Neural progenitor cell (in vitro differentiated cells): ENCODE measurements around the gene CCL27. TPM values are rescaled to one million over a fixed set of nuclear protein-coding genes. Genes with fewer than 3 reads are reported as not detected.

ENCODE experiments used
- DNase-seq: peaks from one replicate; pipeline ENCODE4 v3.0.0-alpha.2; 2016; ENCODE audit warnings: low spot score
- H2AFZ ChIP-seq: fragments of 200-600 bp; sonication (generic); replicated peaks from 2 replicates; pipeline ENCODE4 v1.6.1; 2016; ENCODE audit warnings: antibody characterized with exemption
- H3F3A ChIP-seq: fragments of 200-600 bp; sonication (generic); 2 replicates; pipeline ENCODE4 v1.6.1; 2016; ENCODE audit warnings: antibody characterized with exemption, low read depth
- H3K27ac ChIP-seq: fragments of 200-600 bp; sonication (generic); 2 replicates; pipeline ENCODE4 v1.5.1; 2016; ENCODE audit warnings: mild to moderate bottlenecking
- H3K27me3 ChIP-seq: fragments of 200-600 bp; sonication (generic); 2 replicates; pipeline ENCODE4 v1.6.1; 2016; ENCODE audit warnings: mild to moderate bottlenecking, moderate library complexity
- H3K36me3 ChIP-seq: fragments of 200-600 bp; sonication (generic); 2 replicates; pipeline ENCODE4 v1.5.1; 2016
- H3K4me1 ChIP-seq: fragments of 200-600 bp; sonication (generic); 2 replicates; pipeline ENCODE4 v1.6.1; 2016; ENCODE audit warnings: mixed run types
- H3K4me2 ChIP-seq: fragments of 200-600 bp; sonication (generic); 2 replicates; pipeline ENCODE4 v1.6.1; 2016
- H3K4me3 ChIP-seq: fragments of 200-600 bp; sonication (generic); 2 replicates; pipeline ENCODE4 v1.5.1; 2016
- H3K79me2 ChIP-seq: fragments of 200-600 bp; sonication (generic); 2 replicates; pipeline ENCODE4 v1.6.1; 2016; ENCODE audit warnings: low read depth
- H3K9ac ChIP-seq: fragments of 200-600 bp; sonication (generic); 2 replicates; pipeline ENCODE4 v1.6.1; 2016
- H3K9me3 ChIP-seq: fragments of 200-600 bp; sonication (generic); 2 replicates; pipeline ENCODE4 v1.5.1; 2016; ENCODE audit warnings: low read depth
- H4K20me1 ChIP-seq: fragments of 200-600 bp; sonication (generic); 2 replicates; pipeline ENCODE4 v1.6.1; 2016; ENCODE audit warnings: low read depth
- H3K27ac Mint-ChIP-seq: 3 replicates; pipeline ENCODE4 v1.8.0; 2021; ENCODE audit warnings: mixed read lengths
- H3K27me3 Mint-ChIP-seq: 2 replicates; pipeline ENCODE4 v1.8.0; 2022; ENCODE audit warnings: low read depth, mild to moderate bottlenecking, inconsistent platforms, moderate library complexity, mixed read lengths; ENCODE audit not compliant: insufficient read depth
- H3K36me3 Mint-ChIP-seq: 3 replicates; pipeline ENCODE4 v1.8.0; 2021; ENCODE audit warnings: mixed read lengths
- H3K4me1 Mint-ChIP-seq: 3 replicates; pipeline ENCODE4 v1.8.0; 2021; ENCODE audit warnings: mixed read lengths
- H3K4me3 Mint-ChIP-seq: 3 replicates; pipeline ENCODE4 v1.8.0; 2021; ENCODE audit warnings: mild to moderate bottlenecking, moderate library complexity, mixed read lengths
- H3K9me3 Mint-ChIP-seq: 3 replicates; pipeline ENCODE4 v1.8.0; 2020; ENCODE audit warnings: mixed read lengths
- EZH2 ChIP-seq: fragments of 200-600 bp; sonication (generic); IDR thresholded peaks from 2 replicates; pipeline ENCODE4 v1.6.1; 2017; ENCODE audit warnings: antibody characterized with exemption, mild to moderate bottlenecking, moderate library complexity
- EZH2phosphoT487 ChIP-seq: fragments of 200-600 bp; sonication (generic); IDR thresholded peaks from 2 replicates; pipeline ENCODE4 v1.6.1; 2017; ENCODE audit warnings: antibody characterized with exemption
- total RNA-seq: library from RNA; depleted of rRNA; stranded (reverse); fragments of >200 nt; gene quantifications from 2 replicates; pipeline ENCODE4 v1.2.3, GENCODE V29; 2015; ENCODE audit warnings: low replicate concordance
- TF ChIP-seq, protein P1 (sequence below): fragments of 200-600 bp; sonication (generic); IDR thresholded peaks from 2 replicates; pipeline ENCODE4 v1.5.1; 2017; ENCODE audit warnings: antibody characterized with exemption, mild to moderate bottlenecking

Gene CCL27
- total RNA-seq, 1 donor from 2014 or later, result 0.67 TPM

DNA sequence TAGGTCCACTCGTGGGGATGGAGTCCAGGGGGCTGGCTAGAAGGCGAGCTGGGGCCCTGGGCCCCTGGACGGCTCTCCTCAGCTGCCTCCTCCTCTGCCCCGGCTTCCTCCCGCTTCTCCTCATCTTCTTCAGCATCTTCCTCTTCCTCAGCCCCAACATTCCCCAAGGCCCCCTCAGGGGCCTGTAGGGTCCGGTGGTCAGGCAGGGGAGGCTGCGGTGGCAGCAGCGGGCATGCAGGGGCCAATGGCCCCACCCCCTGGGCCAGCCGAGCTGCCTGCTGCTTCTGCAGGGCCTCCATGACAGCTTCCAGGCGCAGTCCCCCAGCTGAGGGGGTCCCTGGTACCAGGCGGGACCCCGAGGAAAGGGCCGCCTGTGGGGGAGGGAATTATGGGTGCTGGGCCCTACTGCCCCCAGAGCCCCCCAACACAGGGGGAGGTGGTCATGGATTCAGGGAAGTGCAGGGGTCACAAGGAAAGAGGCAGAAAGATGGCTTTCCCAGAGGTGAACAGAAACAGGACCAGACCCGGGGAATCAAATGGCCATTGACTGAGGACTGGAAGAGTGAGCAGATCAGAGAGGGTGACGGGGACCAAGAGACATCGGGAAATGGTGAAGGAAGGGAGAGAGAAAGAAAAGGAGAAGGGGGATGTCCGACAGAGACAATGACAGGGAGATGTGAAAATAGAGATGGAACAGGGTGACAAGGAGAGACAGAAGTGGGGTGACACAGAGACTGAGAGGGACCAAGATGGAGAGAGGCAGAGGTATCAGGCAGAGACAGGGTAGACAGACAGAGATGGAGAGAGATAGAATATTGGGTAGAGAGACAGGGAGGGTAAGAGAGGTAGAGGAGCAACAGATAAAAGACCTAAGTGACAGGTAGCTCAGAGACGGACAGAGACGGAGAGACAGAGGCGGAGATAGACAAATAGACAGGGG lies 34.5 kb downstream of the CCL27 start:
- H3K4me3 ChIP-seq, result peak overlapping the region; percentile 66
- H3K9ac ChIP-seq, result no peak overlapping the region
- H3K36me3 Mint-ChIP-seq, result no peaks in the 10 kb centered on the region
- no peak overlapping the region for H3K27ac Mint-ChIP-seq
- no peaks in the 10 kb centered on the region for H3K79me2 ChIP-seq
- peaks cover 61% of the 10 kb centered on the region for H3K4me1 ChIP-seq
- no peaks in the 10 kb centered on the region for H3K9me3 ChIP-seq
- no peaks in the 10 kb centered on the region for H3K36me3 ChIP-seq
- no peak for TF ChIP-seq EZH2
- TF ChIP-seq, protein P1, sequence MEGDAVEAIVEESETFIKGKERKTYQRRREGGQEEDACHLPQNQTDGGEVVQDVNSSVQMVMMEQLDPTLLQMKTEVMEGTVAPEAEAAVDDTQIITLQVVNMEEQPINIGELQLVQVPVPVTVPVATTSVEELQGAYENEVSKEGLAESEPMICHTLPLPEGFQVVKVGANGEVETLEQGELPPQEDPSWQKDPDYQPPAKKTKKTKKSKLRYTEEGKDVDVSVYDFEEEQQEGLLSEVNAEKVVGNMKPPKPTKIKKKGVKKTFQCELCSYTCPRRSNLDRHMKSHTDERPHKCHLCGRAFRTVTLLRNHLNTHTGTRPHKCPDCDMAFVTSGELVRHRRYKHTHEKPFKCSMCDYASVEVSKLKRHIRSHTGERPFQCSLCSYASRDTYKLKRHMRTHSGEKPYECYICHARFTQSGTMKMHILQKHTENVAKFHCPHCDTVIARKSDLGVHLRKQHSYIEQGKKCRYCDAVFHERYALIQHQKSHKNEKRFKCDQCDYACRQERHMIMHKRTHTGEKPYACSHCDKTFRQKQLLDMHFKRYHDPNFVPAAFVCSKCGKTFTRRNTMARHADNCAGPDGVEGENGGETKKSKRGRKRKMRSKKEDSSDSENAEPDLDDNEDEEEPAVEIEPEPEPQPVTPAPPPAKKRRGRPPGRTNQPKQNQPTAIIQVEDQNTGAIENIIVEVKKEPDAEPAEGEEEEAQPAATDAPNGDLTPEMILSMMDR, result no peak
- TF ChIP-seq EZH2phosphoT487, result no peak
- no peaks in the 10 kb centered on the region for H4K20me1 ChIP-seq
- peaks cover 39% of the 10 kb centered on the region for H3F3A ChIP-seq
- H3K9me3 Mint-ChIP-seq, result peaks cover 4% of the 10 kb centered on the region
- H3K4me2 ChIP-seq, result peak overlapping the region; percentile 97
- H3K4me1 Mint-ChIP-seq, result peaks cover 17% of the 10 kb centered on the region
- H3K27me3 Mint-ChIP-seq, result peaks cover 49% of the 10 kb centered on the region
- peak overlapping the region; percentile 82 for H3K4me3 Mint-ChIP-seq
- no peak for DNase-seq
- H3K27ac ChIP-seq, result no peak overlapping the region
- peak overlapping the region; percentile 75 for H2AFZ ChIP-seq
- peaks cover 70% of the 10 kb centered on the region for H3K27me3 ChIP-seq

DNA sequence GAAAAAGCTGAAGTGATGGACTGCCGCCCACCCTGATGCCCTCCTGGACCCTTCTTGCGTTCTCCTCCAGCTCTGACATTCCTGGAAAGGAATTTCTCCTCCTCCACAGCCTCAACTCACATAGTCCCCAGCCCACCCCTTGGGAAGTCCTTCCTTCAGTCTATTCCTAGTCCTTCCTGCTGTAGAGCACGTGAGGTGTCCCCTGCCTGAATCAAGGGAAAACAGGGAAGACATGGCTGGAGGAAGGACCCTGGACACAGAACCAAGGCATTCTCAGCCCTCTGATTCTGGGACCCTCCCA lies 37.3 kb downstream of the CCL27 start:
- Histone ChIP-seq H3K4me3 (peak overlapping the region; percentile 35), H3K36me3 (no peaks in the 10 kb centered on the region), H3K9ac (no peak overlapping the region), H2AFZ (no peak overlapping the region), H3K79me2 (no peaks in the 10 kb centered on the region), H3K4me1 (peaks cover 48% of the 10 kb centered on the region), H3K27me3 (peaks cover 56% of the 10 kb centered on the region), H3K4me2 (peak overlapping the region; percentile 67), H3K9me3 (no peaks in the 10 kb centered on the region), H4K20me1 (no peaks in the 10 kb centered on the region), H3F3A (peaks cover 37% of the 10 kb centered on the region), H3K27ac (peak overlapping the region; percentile 92)
- Mint-ChIP-seq H3K4me3 (peak overlapping the region; percentile 68), H3K36me3 (no peaks in the 10 kb centered on the region), H3K27ac (no peak overlapping the region), H3K4me1 (peaks cover 26% of the 10 kb centered on the region), H3K9me3 (peaks cover 2% of the 10 kb centered on the region), H3K27me3 (peaks cover 48% of the 10 kb centered on the region)
- DNase-seq, result no peak
- TF ChIP-seq EZH2 (no peak), EZH2phosphoT487 (no peak)
- TF ChIP-seq, protein P1, result no peak

DNA sequence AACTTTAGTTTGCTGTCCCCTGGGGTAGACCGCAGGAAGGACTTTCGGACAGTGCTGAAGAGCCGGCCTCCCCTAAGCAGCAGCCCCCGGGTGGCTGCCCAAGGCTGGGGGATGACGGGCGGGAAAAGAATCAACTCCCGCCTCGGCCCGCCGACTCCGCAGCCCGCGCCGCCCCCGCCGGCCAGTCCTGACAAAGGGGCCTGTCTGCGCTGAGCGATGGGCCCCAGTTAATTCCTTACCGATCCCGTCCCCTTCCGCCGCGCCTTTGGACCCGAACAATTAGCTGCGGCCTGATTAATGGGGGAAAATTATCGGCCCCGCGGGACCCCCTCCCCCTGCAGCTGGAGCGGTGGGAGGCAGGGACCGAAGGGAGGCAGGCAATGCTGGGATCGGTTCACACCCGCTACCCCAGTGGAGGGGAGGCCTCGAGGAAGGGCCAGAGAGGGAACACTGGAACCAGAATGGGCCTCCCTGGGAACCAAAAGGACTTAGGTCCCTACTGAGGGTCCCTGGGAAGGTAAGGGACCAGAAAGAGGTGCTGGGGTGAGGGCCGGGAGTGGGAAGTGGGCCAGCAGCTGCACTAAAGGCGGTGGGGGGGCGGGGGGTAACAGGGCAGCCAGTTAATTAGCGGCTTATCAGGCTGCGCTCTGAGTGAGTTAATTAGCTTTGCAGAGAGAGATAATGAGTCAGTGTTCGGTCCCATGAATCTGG lies 37.8 kb downstream of the CCL27 start:
- Mint-ChIP-seq H3K27ac (no peak overlapping the region), H3K4me3 (no peak overlapping the region), H3K4me1 (peaks cover 28% of the 10 kb centered on the region), H3K9me3 (peaks cover 2% of the 10 kb centered on the region), H3K27me3 (peaks cover 43% of the 10 kb centered on the region), H3K36me3 (no peaks in the 10 kb centered on the region)
- Histone ChIP-seq H3K27ac (peak overlapping the region; percentile 92), H4K20me1 (no peaks in the 10 kb centered on the region), H2AFZ (peak overlapping the region; percentile 66), H3K4me3 (peak overlapping the region; percentile 35), H3K36me3 (no peaks in the 10 kb centered on the region), H3K4me2 (peak overlapping the region; percentile 67), H3K9ac (no peak overlapping the region), H3F3A (peaks cover 32% of the 10 kb centered on the region), H3K79me2 (no peaks in the 10 kb centered on the region), H3K4me1 (peaks cover 48% of the 10 kb centered on the region), H3K27me3 (peaks cover 51% of the 10 kb centered on the region), H3K9me3 (no peaks in the 10 kb centered on the region)
- TF ChIP-seq, protein P1, result no peak
- TF ChIP-seq EZH2 (peak; percentile 37), EZH2phosphoT487 (peak; percentile 24)
- DNase-seq, result peak; percentile 86
